Tibial artery (tissue), 4 donors: Measurements from ENCODE around the gene TRABD2A.

ENCODE experiments used
- DNase-seq, 2 donors: peaks; one replicate each; pipeline ENCODE4 v3.0.0-alpha.2; 2019
- H3K27ac ChIP-seq, 2 donors: fragments of 200-600 bp; sonication (generic) in 1 of 2; 1 replicate in 1 of 2; 2 replicates in 1 of 2; pipeline ENCODE4 v1.5.1; 2018 to 2019; ENCODE audit warnings: mild to moderate bottlenecking in 1 of 2
- H3K27me3 ChIP-seq, 2 donors: fragments of 200-600 bp; sonication (generic) in 1 of 2; one replicate each; pipeline versions ENCODE4 v1.5.1 to v1.6.0; 2016 to 2019
- H3K36me3 ChIP-seq, 3 donors: fragments of 200-600 bp; sonication (generic) in 2 of 3; one replicate each; pipeline ENCODE4 v1.5.1; 2016 to 2019; ENCODE audit warnings: mild to moderate bottlenecking in 2 of 3
- H3K4me1 ChIP-seq, 4 donors: fragments of 200-600 bp; sonication (generic) in 2 of 4; 1 replicate in 3 of 4; 2 replicates in 1 of 4; pipeline ENCODE4 v1.5.1; 2016 to 2019
- H3K4me3 ChIP-seq, 2 donors: fragments of 200-600 bp; sonication (generic) in 1 of 2; 1 replicate in 1 of 2; 2 replicates in 1 of 2; pipeline ENCODE4 v1.5.1; 2018 to 2019; ENCODE audit warnings: mild to moderate bottlenecking in 2 of 2
- H3K9me3 ChIP-seq, 3 donors: fragments of 200-600 bp; sonication (generic) in 1 of 3; one replicate each; pipeline ENCODE4 v1.5.1; 2016 to 2019
- CTCF ChIP-seq, 2 experiments: fragments of 200-600 bp in 1 of 2; fragments of 450-650 bp in 1 of 2; IDR thresholded peaks; one replicate each; pipeline ENCODE4 v1.5.1; 2017 to 2019; ENCODE audit warnings: antibody characterized with exemption in 2 of 2, mild to moderate bottlenecking in 1 of 2, moderate library complexity in 1 of 2
- intact Hi-C: fragments of 100-400 bp; cut with DNase I; formaldehyde crosslinking; loops from one replicate; pipeline ENCODE4 v1.15.0; 2023; ENCODE audit warnings: low total_unique reads

The TRABD2A gene

DNA sequence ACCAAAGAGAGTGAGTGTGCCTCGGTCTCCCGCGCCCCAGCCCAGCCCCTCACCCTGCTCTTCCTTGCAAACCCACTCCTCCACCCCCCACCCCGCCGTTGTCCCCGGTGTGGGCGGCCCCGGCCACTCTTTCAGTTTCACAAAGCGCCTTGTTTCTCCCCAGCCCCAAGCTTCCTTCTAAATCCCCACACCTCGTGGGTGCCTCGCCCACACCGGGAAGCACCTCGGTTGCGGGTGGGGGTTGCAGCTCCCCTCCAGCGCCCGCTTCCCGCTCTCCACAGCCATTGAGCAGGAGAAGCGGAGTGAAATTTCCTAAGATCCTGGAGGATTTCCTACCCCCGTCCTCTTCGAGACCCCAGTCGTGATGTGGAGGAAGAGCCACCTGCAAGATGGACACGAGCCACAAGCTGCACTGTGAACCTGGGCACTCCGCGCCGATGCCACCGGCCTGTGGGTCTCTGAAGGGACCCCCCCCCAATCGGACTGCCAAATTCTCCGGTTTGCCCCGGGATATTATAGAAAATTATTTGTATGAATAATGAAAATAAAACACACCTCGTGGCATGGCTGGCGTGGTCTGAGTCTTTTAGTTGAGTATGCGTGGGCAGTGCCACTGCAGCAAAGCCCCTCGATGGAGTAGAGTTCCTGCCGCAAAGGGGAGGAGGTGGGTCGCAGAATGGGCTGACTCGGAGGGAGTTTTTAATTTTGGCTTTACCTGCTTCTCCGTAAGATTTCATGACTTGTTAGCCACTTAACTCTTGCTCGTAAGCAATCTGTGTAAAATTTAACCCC lies 25.4 kb upstream of the TRABD2A start:
- intact Hi-C loops: no loop called here
- Histone ChIP-seq H3K36me3 (peaks cover 0 to 6% (median 6%) of the 10 kb centered on the region in 3 donors), H3K4me1 (peaks cover 0 to 11% (median 5%) of the 10 kb centered on the region in 4 donors), H3K9me3 (no peaks in the 10 kb centered on the region), H3K27me3 (no peaks in the 10 kb centered on the region), H3K27ac (peak overlapping the region; percentile 85 to 90), H3K4me3 (peak overlapping the region; percentile 79 to 98)
- peak in 1 of 2 donors; percentile 76 for DNase-seq
- TF ChIP-seq CTCF (IDR thresholded peaks at IDR 0.05): no peak

GRCh38 chr2:84905181-84906107 lies 24.6 kb upstream of the TRABD2A start, which contains the start of gene TMSB10:
TMSB10 (plus strand) TSS chr2:84905656.
- DNase-seq: peak; percentile 81 to 92
- Histone ChIP-seq H3K27me3 (no peaks in the 10 kb centered on the region), H3K4me3 (peak within 1 kb of the TSS; percentile 79 to 98), H3K27ac (peak within 1 kb of the TSS; percentile 85 to 90), H3K9me3 (no peaks in the 10 kb centered on the region), H3K36me3 (peaks cover 0 to 6% (median 6%) of the 10 kb centered on the region in 3 donors), H3K4me1 (peaks cover 0 to 11% (median 5%) of the 10 kb centered on the region in 4 donors)
- TF ChIP-seq CTCF (IDR thresholded peaks at IDR 0.05): no peak
- intact Hi-C loops: no loop called here

DNA sequence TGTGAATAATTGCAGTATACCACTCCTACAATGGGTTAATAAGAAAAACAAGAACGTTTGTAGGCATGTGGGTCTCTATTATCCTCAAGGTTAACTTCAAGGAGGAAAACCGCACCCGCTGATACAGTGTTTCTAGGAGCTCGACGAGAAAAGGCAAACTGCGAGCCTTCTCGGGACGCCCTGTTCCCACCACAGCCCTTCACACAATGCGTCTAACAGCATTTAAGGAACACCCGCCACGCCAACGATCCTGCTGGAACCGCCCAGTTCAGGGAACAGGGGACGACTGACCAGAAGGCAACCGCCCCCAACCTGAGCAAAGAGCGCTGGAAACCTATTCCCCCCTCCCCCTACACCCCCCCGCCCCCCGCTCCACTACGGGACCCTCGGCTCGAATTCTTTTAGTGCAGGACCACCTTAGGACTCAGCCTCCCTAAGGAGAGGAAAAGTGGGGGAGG lies 23.9 kb upstream of the TRABD2A start:
- H3K27ac ChIP-seq: peak overlapping the region; percentile 85 to 90
- peak; percentile 89 to 92 for DNase-seq
- peaks cover 0 to 6% (median 6%) of the 10 kb centered on the region in 3 donors for H3K36me3 ChIP-seq
- H3K4me1 ChIP-seq: peaks cover 0 to 11% (median 5%) of the 10 kb centered on the region in 4 donors
- TF ChIP-seq CTCF (IDR thresholded peaks at IDR 0.05): no peak
- intact Hi-C loops: no loop called here
- no peaks in the 10 kb centered on the region for H3K27me3 ChIP-seq
- no peaks in the 10 kb centered on the region for H3K9me3 ChIP-seq
- peak overlapping the region; percentile 79 to 98 for H3K4me3 ChIP-seq

DNA sequence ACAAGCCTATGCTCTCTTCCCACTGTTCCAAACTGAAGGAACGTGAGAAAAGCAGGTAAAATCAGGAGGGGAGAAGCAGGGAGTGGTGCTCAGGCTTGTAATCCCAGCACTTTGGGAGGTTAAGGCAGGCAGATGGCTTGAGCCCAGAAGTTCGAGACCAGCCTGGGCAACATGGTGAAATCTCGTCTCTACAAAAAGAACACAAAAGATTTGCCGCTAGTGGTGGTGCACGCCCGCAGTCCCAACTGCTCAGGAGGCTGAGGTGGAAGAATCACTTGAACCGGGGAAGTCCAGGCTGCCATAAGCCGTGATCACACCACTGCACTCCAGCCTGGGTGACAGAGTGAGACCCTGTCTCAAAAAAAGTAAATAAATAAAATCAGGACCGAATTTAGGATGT lies 23.3 kb upstream of the TRABD2A start:
- no peak for DNase-seq
- intact Hi-C loops: no loop called here
- H3K27ac ChIP-seq: peak overlapping the region; percentile 85 to 90
- no peak overlapping the region for H3K4me3 ChIP-seq
- no peaks in the 10 kb centered on the region for H3K9me3 ChIP-seq
- H3K36me3 ChIP-seq: peaks cover 0 to 6% (median 2%) of the 10 kb centered on the region in 3 donors
- no peak for TF ChIP-seq CTCF (IDR thresholded peaks at IDR 0.05)
- peaks cover 0 to 11% (median 5%) of the 10 kb centered on the region in 4 donors for H3K4me1 ChIP-seq
- H3K27me3 ChIP-seq: no peaks in the 10 kb centered on the region

DNA sequence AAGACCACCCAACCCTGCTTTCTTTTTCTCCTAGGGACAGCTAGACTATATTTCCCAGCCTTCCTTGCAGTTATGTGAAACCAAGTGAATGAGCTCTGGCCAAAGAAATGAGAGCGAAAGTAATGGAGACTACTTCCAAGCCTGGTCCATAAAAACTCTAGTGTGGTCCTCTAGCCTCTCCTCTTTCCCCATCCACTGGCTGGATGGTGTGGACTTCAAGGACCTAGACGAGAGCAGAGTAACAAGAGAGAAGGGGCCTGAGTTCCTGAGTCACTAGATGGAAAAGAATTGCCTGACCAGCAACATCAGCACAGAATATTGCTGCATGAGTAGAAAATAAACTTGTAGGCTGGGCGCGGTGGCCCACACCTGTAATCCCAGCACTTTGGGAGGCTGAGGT lies 21.6 kb upstream of the TRABD2A start:
- Histone ChIP-seq H3K27me3 (no peaks in the 10 kb centered on the region), H3K36me3 (peaks cover 0 to 6% (median 0%) of the 10 kb centered on the region in 3 donors), H3K9me3 (no peaks in the 10 kb centered on the region), H3K4me1 (peaks cover 0 to 15% (median 5%) of the 10 kb centered on the region in 4 donors), H3K4me3 (no peak overlapping the region), H3K27ac (no peak overlapping the region)
- no peak for TF ChIP-seq CTCF (IDR thresholded peaks at IDR 0.05)
- intact Hi-C loops: no loop called here
- DNase-seq: no peak
